Common myeloid progenitor, CD34-positive (primary cell): ENCODE results near the gene MDGA2.

Source experiments
- CTCF ChIA-PET: fragments of 350-600 bp; sonication (Branson Sonifier 250); formaldehyde crosslinking; loops from one replicate; lab custom pipeline; 2021; ENCODE audit warnings: antibody characterized with exemption; lab: Charles Lee
- POLR2A ChIA-PET: fragments of 350-600 bp; sonication (Branson Sonifier 250); formaldehyde crosslinking; loops from one replicate; lab custom pipeline; 2021; ENCODE audit warnings: antibody characterized with exemption; lab: Charles Lee
- DNase-seq, 3 donors: peaks; one replicate each; pipeline versions ENCODE4 v3.0.0 to v3.0.0-alpha.2; 2013
- H3K27ac ChIP-seq, 2 experiments: 1 replicate in 1 of 2; 2 replicates in 1 of 2; pipeline ENCODE4 v1.7.0; 2013; ENCODE audit warnings: inconsistent platforms in 2 of 2, low read length in 2 of 2, mild to moderate bottlenecking in 2 of 2, low read depth in 1 of 2, moderate library complexity in 1 of 2; ENCODE audit not compliant: severe bottlenecking in 2 of 2, insufficient read depth in 1 of 2, poor library complexity in 1 of 2
- H3K27me3 ChIP-seq, 5 experiments: replicated peaks in 2 of 5; 1 replicate in 3 of 5; 2 replicates in 2 of 5; pipeline versions ENCODE4 v1.6.1 to v1.7.0; 2013; ENCODE audit warnings: low read length in 4 of 5, mild to moderate bottlenecking in 2 of 5, moderate library complexity in 2 of 5, inconsistent platforms in 1 of 5; ENCODE audit not compliant: insufficient read depth in 5 of 5, control insufficient read depth in 4 of 5
- H3K36me3 ChIP-seq, 4 experiments: 1 replicate in 2 of 4; 2 replicates in 2 of 4; pipeline versions ENCODE4 v1.6.1 to v1.7.0; 2013; ENCODE audit warnings: low read length in 3 of 4, control low read depth in 1 of 4, mild to moderate bottlenecking in 1 of 4; ENCODE audit not compliant: control insufficient read depth in 4 of 4, insufficient read depth in 4 of 4
- H3K4me1 ChIP-seq, 4 experiments: 1 replicate in 3 of 4; 2 replicates in 1 of 4; pipeline versions ENCODE4 v1.6.1 to v1.7.1; 2013; ENCODE audit warnings: low read length in 3 of 4, mild to moderate bottlenecking in 3 of 4, control low read depth in 1 of 4, inconsistent platforms in 1 of 4, moderate library complexity in 1 of 4; ENCODE audit not compliant: control insufficient read depth in 4 of 4, insufficient read depth in 4 of 4; ENCODE audit errors: control extremely low read depth in 1 of 4
- H3K4me3 ChIP-seq, 7 experiments: 1 replicate in 4 of 7; 2 replicates in 3 of 7; pipeline versions ENCODE4 v1.5.1 to v1.7.0; 2013; ENCODE audit warnings: mild to moderate bottlenecking in 7 of 7, low read length in 6 of 7, moderate library complexity in 6 of 7, inconsistent platforms in 2 of 7, low read depth in 2 of 7, control low read depth in 1 of 7; ENCODE audit not compliant: insufficient read depth in 4 of 7, control insufficient read depth in 1 of 7; ENCODE audit errors: extremely low read depth in 1 of 7
- H3K9me3 ChIP-seq, 5 experiments: 1 replicate in 4 of 5; 2 replicates in 1 of 5; pipeline versions ENCODE4 v1.6.1 to v1.7.1; 2013; ENCODE audit warnings: low read length in 4 of 5, mild to moderate bottlenecking in 2 of 5, inconsistent platforms in 1 of 5, low read depth in 1 of 5, moderate library complexity in 1 of 5; ENCODE audit not compliant: control insufficient read depth in 4 of 5, insufficient read depth in 2 of 5; ENCODE audit errors: control extremely low read depth in 1 of 5
- WGBS: methylation state at CpG from one replicate; pipeline ENCODE4 v1.1.5; 2013; ENCODE audit not compliant: insufficient coverage; 5-methylcytosine and 5-hydroxymethylcytosine counted together

MDGA2 gene

GRCh38 chr14:46840944-46841720, 834.3 kb downstream of the MDGA2 start:
- Histone ChIP-seq H3K27me3 (no peaks in the 10 kb centered on the region), H3K4me1 (no peaks in the 10 kb centered on the region), H3K36me3 (no peaks in the 10 kb centered on the region), H3K4me3 (no peak overlapping the region), H3K27ac (no peak overlapping the region), H3K9me3 (no peaks in the 10 kb centered on the region)
- DNase-seq = peak in 1 of 3 donors; percentile 4
- ChIA-PET CTCF (no interaction called here), POLR2A (no interaction called here)
- 98% methylated on average over 6 of the region's 11 CpGs for WGBS

DNA sequence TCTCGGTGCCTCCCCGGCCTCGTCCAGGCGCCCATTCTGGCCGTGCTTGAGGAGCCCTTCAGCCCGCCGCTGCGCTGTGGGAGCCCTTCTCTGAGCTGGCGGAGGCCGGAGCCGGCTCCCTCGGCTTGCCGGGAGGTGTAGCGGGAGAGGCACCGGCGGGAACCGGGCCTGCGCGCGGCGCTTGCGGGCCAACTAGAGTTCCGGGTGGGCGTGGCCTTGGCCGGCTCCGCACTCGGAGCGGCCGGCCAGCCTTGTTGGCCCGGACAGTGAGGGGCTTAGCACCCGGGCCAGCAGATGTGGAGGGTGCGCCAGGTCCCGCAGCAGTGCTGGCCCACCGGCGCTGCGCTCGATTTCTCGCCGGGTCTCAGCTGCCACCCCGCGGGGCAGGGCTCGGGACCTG, 855.1 kb downstream of the MDGA2 start:
- Histone ChIP-seq H3K9me3 (peaks cover 0 to 1% (median 0%) of the 10 kb centered on the region in 5 experiments), H3K27ac (no peak overlapping the region), H3K4me1 (no peaks in the 10 kb centered on the region), H3K27me3 (no peaks in the 10 kb centered on the region), H3K36me3 (no peaks in the 10 kb centered on the region), H3K4me3 (no peak overlapping the region)
- DNase-seq = no peak
- CTCF ChIA-PET = no interaction called here
- WGBS = 93% methylated on average over 34 of the region's 42 CpGs
- POLR2A ChIA-PET = no interaction called here

DNA sequence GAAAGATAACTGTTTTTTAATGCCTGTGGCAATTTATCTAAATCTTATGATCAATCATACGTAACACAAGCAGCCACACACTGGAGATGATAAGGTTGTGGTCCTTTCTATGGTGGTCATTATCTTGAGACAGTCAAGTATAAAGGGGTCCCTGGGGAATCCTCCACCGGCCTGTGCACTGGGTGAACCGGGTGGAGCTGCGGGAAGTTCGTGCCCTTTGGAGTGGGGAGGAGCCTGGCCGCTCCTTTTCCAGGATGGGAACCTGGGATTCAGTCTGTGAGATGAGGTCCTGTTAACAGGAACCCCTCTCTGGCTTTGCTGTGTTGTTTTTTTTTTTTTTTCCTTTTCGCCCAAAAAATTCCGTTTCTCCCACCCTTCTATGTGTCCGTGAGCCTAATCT, 856.3 kb downstream of the MDGA2 start:
- CTCF ChIA-PET = no interaction called here
- 82% methylated on average over 2 of the region's 9 CpGs for WGBS
- no peak overlapping the region for H3K27ac ChIP-seq
- H3K27me3 ChIP-seq = no peaks in the 10 kb centered on the region
- H3K9me3 ChIP-seq = no peaks in the 10 kb centered on the region
- H3K36me3 ChIP-seq = no peaks in the 10 kb centered on the region
- POLR2A ChIA-PET = no interaction called here
- no peaks in the 10 kb centered on the region for H3K4me1 ChIP-seq
- no peak for DNase-seq
- H3K4me3 ChIP-seq = no peak overlapping the region

GRCh38 chr14:46818147-46818546, 857.3 kb downstream of the MDGA2 start:
- no peak for DNase-seq
- H3K27me3 ChIP-seq = no peaks in the 10 kb centered on the region
- POLR2A ChIA-PET = no interaction called here
- WGBS = 80% methylated on average over 1 of the region's 1 CpG
- H3K36me3 ChIP-seq = no peaks in the 10 kb centered on the region
- H3K27ac ChIP-seq = no peak overlapping the region
- no peak overlapping the region for H3K4me3 ChIP-seq
- H3K4me1 ChIP-seq = no peaks in the 10 kb centered on the region
- H3K9me3 ChIP-seq = no peaks in the 10 kb centered on the region
- CTCF ChIA-PET = interaction anchor here (1.5 kb wide), 1 partner anchor 464 kb away, joined by 3 read pairs; no protein-coding TSS in a partner anchor

DNA sequence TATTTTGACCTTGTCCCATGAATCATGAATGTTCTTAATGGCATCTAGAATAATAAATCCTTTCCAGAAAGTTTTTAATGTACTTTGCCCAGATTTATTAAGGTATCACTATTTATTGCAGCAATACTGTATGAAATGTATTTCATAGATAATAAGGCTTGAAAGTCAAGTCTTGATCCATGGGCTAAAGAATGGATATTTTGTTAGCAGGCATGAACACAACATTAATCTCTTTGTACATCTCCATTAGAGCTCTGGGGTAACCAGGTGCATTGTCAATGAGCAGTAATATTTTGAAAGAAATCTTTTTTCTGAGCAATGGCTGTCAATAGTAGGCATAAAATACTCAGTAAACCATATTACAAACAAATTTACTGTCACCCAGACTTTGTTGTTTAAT, 882.3 kb downstream of the MDGA2 start:
- no peak overlapping the region for H3K27ac ChIP-seq
- no peak overlapping the region for H3K4me3 ChIP-seq
- H3K27me3 ChIP-seq = no peaks in the 10 kb centered on the region
- CTCF ChIA-PET = no interaction called here
- peaks cover 0 to 2% (median 0%) of the 10 kb centered on the region in 5 experiments for H3K9me3 ChIP-seq
- H3K36me3 ChIP-seq = no peaks in the 10 kb centered on the region
- no peaks in the 10 kb centered on the region for H3K4me1 ChIP-seq
- POLR2A ChIA-PET = no interaction called here
- no peak for DNase-seq
